Transverse colon (tissue), 4 donors: Measurements from ENCODE around the gene JAKMIP1. TPM values are rescaled to one million over a fixed set of nuclear protein-coding genes. Genes with fewer than 3 reads are reported as not detected.

Experiments used
- DNase-seq: peaks from one replicate; pipeline ENCODE4 v3.0.0-alpha.2; 2019
- H3K27ac ChIP-seq, 4 donors: fragments of 200-600 bp; sonication (generic); 2 replicates each; pipeline ENCODE4 v1.5.1; 2016 to 2018; ENCODE audit warnings: inconsistent platforms in 4 of 4
- H3K27me3 ChIP-seq: fragments of 200-600 bp; sonication (generic); 2 replicates; pipeline ENCODE4 v1.5.1; 2017; ENCODE audit warnings: inconsistent platforms
- H3K36me3 ChIP-seq, 4 donors: fragments of 200-600 bp; sonication (generic); 2 replicates each; pipeline ENCODE4 v1.5.1; 2017 to 2019; ENCODE audit warnings: inconsistent platforms in 4 of 4
- H3K4me1 ChIP-seq, 4 donors: fragments of 200-600 bp; sonication (generic); 2 replicates each; pipeline ENCODE4 v1.5.1; 2017 to 2020; ENCODE audit warnings: inconsistent platforms in 4 of 4
- H3K4me3 ChIP-seq, 4 donors: fragments of 200-600 bp; sonication (generic); 1 replicate in 1 of 4; 2 replicates in 3 of 4; pipeline versions ENCODE4 v1.5.1 to v1.6.1; 2017 to 2019; ENCODE audit warnings: inconsistent platforms in 4 of 4
- H3K9me3 ChIP-seq, 2 donors: fragments of 200-600 bp; sonication (generic); 2 replicates each; pipeline ENCODE4 v1.5.1; 2017 to 2019; ENCODE audit warnings: inconsistent platforms in 2 of 2
- EP300 ChIP-seq: sonication (generic); formaldehyde crosslinking; IDR thresholded peaks from one replicate; pipeline ENCODE4 v1.6.1; 2017; ENCODE audit warnings: antibody characterized with exemption, low read depth
- POLR2A ChIP-seq: fragments of 450-650 bp; IDR thresholded peaks from one replicate; pipeline ENCODE4 v1.6.1; 2016; ENCODE audit warnings: antibody characterized with exemption, mild to moderate bottlenecking, moderate library complexity
- POLR2AphosphoS5 ChIP-seq, 3 donors: sonication (generic); formaldehyde crosslinking; IDR thresholded peaks; one replicate each; pipeline ENCODE4 v1.6.1; 2016; ENCODE audit warnings: antibody characterized with exemption in 3 of 3
- WGBS, 2 donors: methylation state at CpG; one replicate each; pipeline ENCODE4 v1.1.5; 2018; ENCODE audit warnings: low coverage in 1 of 2; 5-methylcytosine and 5-hydroxymethylcytosine counted together
- in situ Hi-C, 4 donors: fragments of 200-750 bp; cut with MboI; loops; one replicate each; pipeline versions ENCODE4 v1.15.0 to v1.15.1; 2017; ENCODE audit warnings: low sequenced_read_pairs in 3 of 4, low pct_ligation_motif_present in 1 of 4, low pct_unique_long_range_greater_than_20kb in 1 of 4
- intact Hi-C: fragments of 100-400 bp; cut with DNase I; formaldehyde crosslinking; loops from one replicate; pipeline ENCODE4 v1.15.1; 2023; ENCODE audit warnings: low total_unique reads
- total RNA-seq, 4 donors: library from RNA; depleted of rRNA; stranded (reverse); fragments of >200 nt; gene quantifications; one replicate each; pipeline ENCODE4 v1.1.0, GENCODE V29; 2016
- TF ChIP-seq, protein P1 (sequence below), 5 experiments: fragments of 200-600 bp in 3 of 5; fragments of 450-650 bp in 2 of 5; sonication (generic) in 3 of 5; IDR thresholded peaks; 1 replicate in 2 of 5; 2 replicates in 3 of 5; pipeline ENCODE4 v1.5.1; 2016 to 2017; ENCODE audit warnings: antibody characterized with exemption in 5 of 5, inconsistent platforms in 3 of 5, mild to moderate bottlenecking in 2 of 5, moderate library complexity in 1 of 5

JAKMIP1 gene
- total RNA-seq, 4 donors from 2014 or later, result 1.2 to 1.7 TPM; not detected in 2

DNA sequence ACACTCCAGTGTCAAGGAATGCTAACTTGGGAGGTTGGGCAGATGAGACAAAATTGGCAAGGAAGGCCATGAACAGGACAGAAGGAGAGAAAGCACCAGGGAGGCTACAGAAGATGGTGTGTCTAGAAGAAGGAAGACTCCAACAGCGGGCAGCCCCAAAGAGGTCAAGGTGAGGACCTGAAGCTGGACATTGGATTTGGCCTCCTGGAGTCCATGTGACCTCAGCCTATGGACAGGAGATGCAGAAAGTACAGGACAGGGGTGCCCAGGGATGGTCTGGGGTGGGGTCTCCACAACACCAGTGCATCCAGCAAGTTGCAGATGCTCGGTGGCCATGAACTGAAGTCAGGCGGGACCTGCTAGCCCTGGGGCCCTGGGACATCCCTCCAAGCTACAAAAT is 86.2 kb downstream of the JAKMIP1 start:
- DNase-seq, result no peak
- TF ChIP-seq EP300, result no peak
- no peak for TF ChIP-seq POLR2AphosphoS5 (IDR thresholded peaks at IDR 0.05)
- TF ChIP-seq, protein P1, sequence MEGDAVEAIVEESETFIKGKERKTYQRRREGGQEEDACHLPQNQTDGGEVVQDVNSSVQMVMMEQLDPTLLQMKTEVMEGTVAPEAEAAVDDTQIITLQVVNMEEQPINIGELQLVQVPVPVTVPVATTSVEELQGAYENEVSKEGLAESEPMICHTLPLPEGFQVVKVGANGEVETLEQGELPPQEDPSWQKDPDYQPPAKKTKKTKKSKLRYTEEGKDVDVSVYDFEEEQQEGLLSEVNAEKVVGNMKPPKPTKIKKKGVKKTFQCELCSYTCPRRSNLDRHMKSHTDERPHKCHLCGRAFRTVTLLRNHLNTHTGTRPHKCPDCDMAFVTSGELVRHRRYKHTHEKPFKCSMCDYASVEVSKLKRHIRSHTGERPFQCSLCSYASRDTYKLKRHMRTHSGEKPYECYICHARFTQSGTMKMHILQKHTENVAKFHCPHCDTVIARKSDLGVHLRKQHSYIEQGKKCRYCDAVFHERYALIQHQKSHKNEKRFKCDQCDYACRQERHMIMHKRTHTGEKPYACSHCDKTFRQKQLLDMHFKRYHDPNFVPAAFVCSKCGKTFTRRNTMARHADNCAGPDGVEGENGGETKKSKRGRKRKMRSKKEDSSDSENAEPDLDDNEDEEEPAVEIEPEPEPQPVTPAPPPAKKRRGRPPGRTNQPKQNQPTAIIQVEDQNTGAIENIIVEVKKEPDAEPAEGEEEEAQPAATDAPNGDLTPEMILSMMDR (IDR thresholded peaks at IDR 0.05), result no peak
- TF ChIP-seq POLR2A, result no peak

GRCh38 chr4:6113641-6114040 is 86.7 kb downstream of the JAKMIP1 start:
- TF ChIP-seq POLR2AphosphoS5 (IDR thresholded peaks at IDR 0.05) (no peak), POLR2A (no peak), EP300 (no peak)
- TF ChIP-seq, protein P1 (IDR thresholded peaks at IDR 0.05), result no peak

More for the DNA sequence above, 86.2 kb downstream of the JAKMIP1 start:
- Histone ChIP-seq H3K9me3 (no peaks in the 10 kb centered on the region), H3K4me3 (no peak overlapping the region), H3K4me1 (no peaks in the 10 kb centered on the region), H3K27ac (no peak overlapping the region), H3K27me3 (no peaks in the 10 kb centered on the region), H3K36me3 (no peaks in the 10 kb centered on the region)
- in situ Hi-C loops (no loop called here), intact Hi-C loops (no loop called here)
- WGBS, 2 donors, result 82% methylated on average over 3 of the region's 3 CpGs; no CpG with 5 or more reads in 1 of the 2 donors

DNA sequence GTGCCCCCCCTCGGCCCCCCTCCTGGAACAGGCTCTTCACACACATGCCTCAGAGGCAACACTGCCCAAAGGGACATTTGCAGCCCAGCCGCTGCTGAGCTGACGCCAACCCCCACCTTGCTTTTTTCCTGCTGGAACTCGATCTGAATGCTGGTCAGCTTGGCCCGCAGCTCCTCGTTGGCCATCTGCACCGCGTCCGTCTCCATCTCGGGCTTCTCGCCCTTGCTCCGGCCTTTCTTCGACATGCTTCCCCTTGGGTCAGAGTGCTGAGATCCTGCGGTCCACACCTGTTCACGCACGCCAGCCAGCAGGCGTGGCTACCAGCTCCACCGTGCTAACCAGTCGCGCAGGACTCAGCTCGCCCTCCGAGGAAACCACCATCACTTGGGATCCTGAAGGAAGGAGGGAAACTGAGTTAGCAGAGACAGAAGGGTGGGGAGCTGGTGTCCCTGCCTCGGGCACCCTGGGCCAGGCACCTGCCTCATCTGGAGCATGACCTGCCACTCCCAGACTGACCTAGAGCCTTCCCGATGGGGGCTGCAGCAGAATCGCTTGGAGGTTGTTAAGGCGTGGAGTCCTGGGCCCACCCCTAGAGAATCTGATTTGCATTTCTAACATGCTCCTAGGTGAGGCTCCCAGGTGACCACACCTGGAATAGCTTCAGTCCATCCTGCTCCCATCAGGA is 87.6 kb downstream of the JAKMIP1 start:
- intact Hi-C loops, result no loop called here
- in situ Hi-C loops, result no loop called here
- H3K9me3 ChIP-seq, result no peaks in the 10 kb centered on the region
- no peaks in the 10 kb centered on the region for H3K27me3 ChIP-seq
- no peak overlapping the region for H3K27ac ChIP-seq
- H3K4me1 ChIP-seq, result no peaks in the 10 kb centered on the region
- DNase-seq, result no peak
- TF ChIP-seq POLR2A (no peak), EP300 (no peak), POLR2AphosphoS5 (IDR thresholded peaks at IDR 0.05) (no peak)
- TF ChIP-seq, protein P1 (IDR thresholded peaks at IDR 0.05), result no peak
- no peak overlapping the region for H3K4me3 ChIP-seq
- 82 to 92% methylated on average over 15 to 26 of the region's 26 CpGs for WGBS, 2 donors
- H3K36me3 ChIP-seq, result no peaks in the 10 kb centered on the region

More at GRCh38 chr4:6113641-6114040, 86.7 kb downstream of the JAKMIP1 start:
- H3K27me3 ChIP-seq, result no peaks in the 10 kb centered on the region
- intact Hi-C loops, result no loop called here
- H3K27ac ChIP-seq, result no peak overlapping the region
- DNase-seq, result no peak
- H3K4me1 ChIP-seq, result no peaks in the 10 kb centered on the region
- in situ Hi-C loops, result no loop called here
- H3K4me3 ChIP-seq, result no peak overlapping the region
- H3K9me3 ChIP-seq, result no peaks in the 10 kb centered on the region
- no peaks in the 10 kb centered on the region for H3K36me3 ChIP-seq
- 84 to 90% methylated on average over 8 to 12 of the region's 12 CpGs for WGBS, 2 donors

- intact Hi-C loops (no loop called here), in situ Hi-C loops (no loop called here)
- no peak overlapping the region for H3K27ac ChIP-seq
- no peaks in the 10 kb centered on the region for H3K36me3 ChIP-seq
- no peaks in the 10 kb centered on the region for H3K9me3 ChIP-seq
- 20 to 67% methylated on average over 2 to 7 of the region's 7 CpGs for WGBS, 2 donors
- no peak overlapping the region for H3K4me3 ChIP-seq
- no peaks in the 10 kb centered on the region for H3K27me3 ChIP-seq
- H3K4me1 ChIP-seq, result no peaks in the 10 kb centered on the region
- TF ChIP-seq, protein P1 (IDR thresholded peaks at IDR 0.05), result no peak
- TF ChIP-seq POLR2AphosphoS5 (IDR thresholded peaks at IDR 0.05) (no peak), EP300 (no peak), POLR2A (no peak)
- no peak for DNase-seq
Measured at GRCh38 chr4:6111354-6111960, 88.9 kb downstream of the JAKMIP1 start.
